ENCODE data around the gene GTF2IRD1. TPM values are rescaled to one million over a fixed set of nuclear protein-coding genes. Genes with fewer than 3 reads are reported as not detected.

Gene GTF2IRD1
- total and polyA plus RNA-seq, 9 of the 15 experiments (the other 6 are each of a cell fraction or from before 2014, with no cell fraction given): 9.1 to 30.2 (median 14.0) TPM

- H3K9me1 ChIP-seq (ENCODE audit: control insufficient read depth, insufficient read depth, low read length): no peaks in the 10 kb centered on the region
- ChIA-PET CTCF (ENCODE audit: low intra/inter-chr PET ratio) (no interaction called here), POLR2A (no interaction called here)
- H3K79me2 ChIP-seq (ENCODE audit: control insufficient read depth, insufficient read depth, low read length): no peaks in the 10 kb centered on the region
- H3K9ac ChIP-seq (ENCODE audit: insufficient read depth in 1 of 2, low read depth in 2 of 2, low read length in 2 of 2): no peak overlapping the region
- no peak overlapping the region for H2AFZ ChIP-seq (ENCODE audit: low read depth, low read length)
- no peak overlapping the region for H3K4me2 ChIP-seq (ENCODE audit: insufficient read depth, low read length)
- no peak for FAIRE-seq
- 0 out of 2 replicates have a peak, but pooled peaks cover 2% of the 10 kb centered on the region for H3K9me3 ChIP-seq (replicated peaks; ENCODE audit: control insufficient read depth, insufficient read depth, low read depth, low read length)
- H3K4me3 ChIP-seq: no peak overlapping the region
- H4K20me1 ChIP-seq (replicated peaks; ENCODE audit: control insufficient read depth, insufficient read depth, low read length): no peaks in the 10 kb centered on the region
- peaks cover 29% of the 10 kb centered on the region; the same call in 1 of the 3 replicates for H3K36me3 ChIP-seq (ENCODE audit: control insufficient read depth, insufficient read depth, low read length)
- no peaks in the 10 kb centered on the region; a peak in 1 of 5 replicates for H3K4me1 ChIP-seq (replicated peaks in 1 of 2; ENCODE audit: control insufficient read depth in 2 of 2, insufficient read depth in 2 of 2, low read length in 2 of 2)
- H3K27me3 ChIP-seq (ENCODE audit: control insufficient read depth in 2 of 2, insufficient read depth in 2 of 2, low read length in 2 of 2): no peaks in the 10 kb centered on the region
- 90% methylated on average over 7 of the region's 8 CpGs for WGBS (ENCODE audit: insufficient coverage, low coverage, missing lambda C conversion rate)
- no peak overlapping the region for H3K27ac ChIP-seq (ENCODE audit: extremely low read depth, low read depth, low read length)
- DNase-seq (ENCODE audit: extremely low read depth in 1 of 4, low spot score in 3 of 4): no peak
- intact Hi-C loops (cut with micrococcal nuclease): loop anchor here (2.0 kb wide), 1 partner anchor 129 kb away; no protein-coding TSS in a partner anchor
- in situ Hi-C loops (cut with MboI): no loop called here
- no TSS peak for BruUV-seq (replicated peaks)
- ATAC-seq: no peak
- no peak for TF ChIP-seq ZNF407 (IDR thresholded peaks at IDR 0.05; ENCODE audit: low read depth)
- no peak for TF ChIP-seq ZNF609 (CRISPR knock-in tag; IDR thresholded peaks at IDR 0.05; ENCODE audit: borderline replicate concordance)
- no peak for TF ChIP-seq EWSR1 (IDR thresholded peaks at IDR 0.05; ENCODE audit: borderline replicate concordance, low read depth, partially characterized antibody)
- TF ChIP-seq SRSF3 (IDR thresholded peaks at IDR 0.05; ENCODE audit: insufficient read depth, low read length): no peak
- no peak for TF ChIP-seq CREB5 (CRISPR knock-in tag; IDR thresholded peaks at IDR 0.05)
- TF ChIP-seq MYBL2 (IDR thresholded peaks at IDR 0.05; ENCODE audit: low read depth): no peak
- TF ChIP-seq MYBL2 (CRISPR knock-in tag; IDR thresholded peaks at IDR 0.05; ENCODE audit: borderline replicate concordance): no peak
- TF ChIP-seq ZNF23 (CRISPR knock-in tag; IDR thresholded peaks at IDR 0.05): no peak
Observed at GRCh38 chr7:74545921-74546320, 92.2 kb downstream of the GTF2IRD1 start.
